ENCODE results near the gene POU2AF3. TPM values are rescaled to one million over a fixed set of nuclear protein-coding genes. Genes with fewer than 3 reads are reported as not detected.

The POU2AF3 gene
- total RNA-seq, 1 experiment from 2014 or later: not detected

GRCh38 chr11:111326824-111327223 is 28.5 kb downstream of the POU2AF3 start:
- Histone ChIP-seq H3K9me3 (ENCODE audit: control insufficient read depth in 1 of 2, insufficient read depth in 1 of 2, low read depth in 1 of 2, low read length in 2 of 2) (no peaks in the 10 kb centered on the region), H3K9me2 (ENCODE audit: insufficient read depth) (no peaks in the 10 kb centered on the region), H3K4me1 (ENCODE audit: control insufficient read depth in 1 of 2, insufficient read depth in 2 of 2, low read length in 2 of 2) (no peaks in the 10 kb centered on the region), H3K4me2 (ENCODE audit: low read length) (no peak overlapping the region), H3K36me3 (ENCODE audit: control insufficient read depth in 1 of 2, insufficient read depth in 2 of 2, low read length in 2 of 2) (no peaks in the 10 kb centered on the region), H3K27ac (ENCODE audit: low read depth, low read length) (no peak overlapping the region), H4K20me1 (ENCODE audit: insufficient read depth) (no peaks in the 10 kb centered on the region), H3K27me3 (ENCODE audit: insufficient read depth, low read length) (peaks cover 22% of the 10 kb centered on the region), H3K4me3 (replicated peaks in 1 of 2; ENCODE audit: low read depth in 1 of 2, low read length in 2 of 2) (no peak overlapping the region), H3K79me2 (ENCODE audit: insufficient read depth, low read length) (no peaks in the 10 kb centered on the region), H2AFZ (ENCODE audit: low read depth, low read length, poor library complexity, severe bottlenecking) (no peak overlapping the region), H3K9ac (ENCODE audit: low read length) (no peak overlapping the region)
- POLR2A ChIA-PET: no interaction called here
- CTCF ChIA-PET: no interaction called here
- no peak for DNase-seq (ENCODE audit: low read depth, low spot score)
- no peak for TF ChIP-seq CEBPB (IDR thresholded peaks at IDR 0.05; ENCODE audit: low read depth)
- no peak for TF ChIP-seq YY1 (IDR thresholded peaks at IDR 0.05; ENCODE audit: extremely low read depth, insufficient replicate concordance, low read depth, low read length)
- no peak for TF ChIP-seq ELF1 (IDR thresholded peaks at IDR 0.05; ENCODE audit: borderline replicate concordance, low read depth)
- no peak for TF ChIP-seq TCF7L2 (IDR thresholded peaks at IDR 0.05; ENCODE audit: borderline replicate concordance, extremely low read depth, insufficient read depth, insufficient read length)
- no peak for TF ChIP-seq EZH2phosphoT487 (IDR thresholded peaks at IDR 0.05; ENCODE audit: borderline replicate concordance)
- TF ChIP-seq FOSL1 (IDR thresholded peaks at IDR 0.05; ENCODE audit: low read depth): no peak
- no peak for TF ChIP-seq JUND (IDR thresholded peaks at IDR 0.05)
- TF ChIP-seq POLR2A (IDR thresholded peaks at IDR 0.05; ENCODE audit: borderline replicate concordance, extremely low read depth, insufficient read depth, insufficient read length): no peak
- intact Hi-C loops (cut with micrococcal nuclease): no loop called here
- RAD21 ChIA-PET (ENCODE audit: low non-redundant PET in 1 of 2, low total read pairs in 2 of 2, uncharacterized antibody in 2 of 2, unreplicated experiment in 2 of 2): no interaction called here
- BruUV-seq (replicated peaks): no TSS peak
- no peak for ATAC-seq

- Histone ChIP-seq H3K4me1 (ENCODE audit: control insufficient read depth in 1 of 2, insufficient read depth in 2 of 2, low read length in 2 of 2) (no peaks in the 10 kb centered on the region), H3K9ac (ENCODE audit: low read length) (no peak overlapping the region), H2AFZ (ENCODE audit: low read depth, low read length, poor library complexity, severe bottlenecking) (no peak overlapping the region), H3K4me3 (replicated peaks in 1 of 2; ENCODE audit: low read depth in 1 of 2, low read length in 2 of 2) (no peak overlapping the region), H3K9me3 (ENCODE audit: control insufficient read depth in 1 of 2, insufficient read depth in 1 of 2, low read depth in 1 of 2, low read length in 2 of 2) (no peaks in the 10 kb centered on the region), H3K27ac (ENCODE audit: low read depth, low read length) (no peak overlapping the region), H4K20me1 (ENCODE audit: insufficient read depth) (no peaks in the 10 kb centered on the region), H3K27me3 (ENCODE audit: insufficient read depth, low read length) (peaks cover 14% of the 10 kb centered on the region), H3K36me3 (ENCODE audit: control insufficient read depth in 1 of 2, insufficient read depth in 2 of 2, low read length in 2 of 2) (no peaks in the 10 kb centered on the region), H3K4me2 (ENCODE audit: low read length) (no peak overlapping the region), H3K9me2 (ENCODE audit: insufficient read depth) (no peaks in the 10 kb centered on the region), H3K79me2 (ENCODE audit: insufficient read depth, low read length) (no peaks in the 10 kb centered on the region)
- intact Hi-C loops (cut with micrococcal nuclease): no loop called here
- POLR2A ChIA-PET: no interaction called here
- RAD21 ChIA-PET (ENCODE audit: low non-redundant PET in 1 of 2, low total read pairs in 2 of 2, uncharacterized antibody in 2 of 2, unreplicated experiment in 2 of 2): no interaction called here
- ATAC-seq (no peak; the same call in 1 of the 2 replicates), DNase-seq (ENCODE audit: low read depth, low spot score) (no peak)
- CTCF ChIA-PET: no interaction called here
- BruUV-seq (replicated peaks): no TSS peak
- TF ChIP-seq EZH2 (IDR thresholded peaks at IDR 0.05) (no peak), ZNF274 (IDR thresholded peaks at IDR 0.05; ENCODE audit: low read depth, low read length) (no peak), ZBTB33 (IDR thresholded peaks at IDR 0.05; ENCODE audit: extremely low read depth, insufficient replicate concordance, low read length) (no peak), ATF3 (IDR thresholded peaks at IDR 0.05) (no peak), REST (IDR thresholded peaks at IDR 0.05; ENCODE audit: low read depth) (no peak), POLR2A (IDR thresholded peaks at IDR 0.05; ENCODE audit: borderline replicate concordance, extremely low read depth, insufficient read depth, insufficient read length) (no peak), CEBPB (IDR thresholded peaks at IDR 0.05; ENCODE audit: low read depth) (no peak), TCF7L2 (IDR thresholded peaks at IDR 0.05; ENCODE audit: borderline replicate concordance, extremely low read depth, insufficient read depth, insufficient read length) (no peak), YY1 (IDR thresholded peaks at IDR 0.05; ENCODE audit: extremely low read depth, insufficient replicate concordance, low read depth, low read length) (no peak)
These were observed 29.7 kb downstream of the POU2AF3 start for GRCh38 chr11:111327908-111328624.

Data from HCT116 (cell line).